MM.1S (cell line): ENCODE results near the gene TEX2.

ENCODE experiments used
- DNase-seq: peaks from one replicate; pipeline ENCODE4 v3.0.0-alpha.2; 2015
- H2AFZ ChIP-seq: fragments of 300-600 bp; sonication (generic); 2 replicates; pipeline ENCODE4 v1.6.0; 2016; ENCODE audit warnings: antibody characterized with exemption, low read length
- H3F3A ChIP-seq: fragments of 300-600 bp; sonication (generic); 2 replicates; pipeline ENCODE4 v1.6.1; 2016; ENCODE audit warnings: mild to moderate bottlenecking, antibody characterized with exemption, low read length, moderate library complexity, mixed read lengths; ENCODE audit not compliant: insufficient read depth
- H3K27ac ChIP-seq: fragments of 300-600 bp; sonication (generic); 2 replicates; pipeline ENCODE4 v1.5.1; 2016; ENCODE audit warnings: mild to moderate bottlenecking, low read length
- H3K27me3 ChIP-seq: fragments of 300-600 bp; sonication (generic); replicated peaks from 2 replicates; pipeline ENCODE4 v1.6.0; 2016; ENCODE audit warnings: low read length; ENCODE audit not compliant: insufficient read depth
- H3K36me3 ChIP-seq: fragments of 300-600 bp; sonication (generic); replicated peaks from 2 replicates; pipeline ENCODE4 v1.6.1; 2016; ENCODE audit warnings: mild to moderate bottlenecking, low read length, mixed read lengths; ENCODE audit not compliant: insufficient read depth
- H3K4me1 ChIP-seq: fragments of 300-600 bp; sonication (generic); 2 replicates; pipeline ENCODE4 v1.6.1; 2016; ENCODE audit warnings: low read length, mixed read lengths
- H3K4me2 ChIP-seq: fragments of 300-600 bp; sonication (generic); 2 replicates; pipeline ENCODE4 v1.6.0; 2016; ENCODE audit warnings: low read depth, low read length
- H3K4me3 ChIP-seq: fragments of 300-600 bp; sonication (generic); 2 replicates; pipeline ENCODE4 v1.5.1; 2016; ENCODE audit warnings: low read length, mixed read lengths
- H3K79me2 ChIP-seq: fragments of 300-600 bp; sonication (generic); 2 replicates; pipeline ENCODE4 v1.6.1; 2016; ENCODE audit warnings: mixed run types, low read length, mixed read lengths
- H3K9ac ChIP-seq: fragments of 300-600 bp; sonication (generic); 2 replicates; pipeline ENCODE4 v1.6.1; 2016; ENCODE audit warnings: low read length, mixed read lengths
- H3K9me2 ChIP-seq: fragments of 300-600 bp; sonication (generic); replicated peaks from 2 replicates; pipeline ENCODE4 v1.6.1; 2016; ENCODE audit warnings: mild to moderate bottlenecking, low read length, mixed read lengths; ENCODE audit not compliant: insufficient read depth
- H3K9me3 ChIP-seq: fragments of 300-600 bp; sonication (generic); replicated peaks from 2 replicates; pipeline ENCODE4 v1.6.1; 2016; ENCODE audit warnings: mild to moderate bottlenecking, low read length, mixed read lengths; ENCODE audit not compliant: insufficient read depth
- H4K20me1 ChIP-seq: fragments of 300-600 bp; sonication (generic); 2 replicates; pipeline ENCODE4 v1.6.1; 2016; ENCODE audit warnings: mild to moderate bottlenecking, low read length, moderate library complexity, mixed read lengths; ENCODE audit not compliant: insufficient read depth
- CTCF ChIP-seq: fragments of 300-600 bp; sonication (generic); IDR thresholded peaks from 2 replicates; pipeline ENCODE4 v1.5.1; 2016; ENCODE audit warnings: antibody characterized with exemption, low read length, mixed read lengths
- EZH2 ChIP-seq: fragments of 300-600 bp; sonication (generic); optimal IDR thresholded peaks from 2 replicates; pipeline ENCODE3; 2017; ENCODE audit warnings: low read depth, mild to moderate bottlenecking, antibody characterized with exemption, low read length, mixed read lengths
- EZH2phosphoT487 ChIP-seq: fragments of 300-600 bp; sonication (generic); IDR thresholded peaks from 2 replicates; pipeline ENCODE4 v1.6.1; 2018; ENCODE audit warnings: antibody characterized with exemption, low read length

The TEX2 gene

GRCh38 chr17:64276961-64277505, 14.0 kb upstream of the TEX2 start:
- H2AFZ ChIP-seq = no peak overlapping the region
- peaks cover 9% of the 10 kb centered on the region; the same call in 1 of the 2 replicates for H3F3A ChIP-seq
- H4K20me1 ChIP-seq = no peaks in the 10 kb centered on the region
- no peak overlapping the region for H3K9ac ChIP-seq
- H3K27me3 ChIP-seq = no peaks in the 10 kb centered on the region
- TF ChIP-seq CTCF (no peak), EZH2 (no peak), EZH2phosphoT487 (no peak)
- no peaks in the 10 kb centered on the region for H3K36me3 ChIP-seq
- no peak overlapping the region for H3K4me2 ChIP-seq
- no peaks in the 10 kb centered on the region for H3K79me2 ChIP-seq
- no peaks in the 10 kb centered on the region for H3K9me3 ChIP-seq
- H3K27ac ChIP-seq = no peak overlapping the region
- H3K9me2 ChIP-seq = no peaks in the 10 kb centered on the region
- DNase-seq = no peak
- H3K4me3 ChIP-seq = no peak overlapping the region
- H3K4me1 ChIP-seq = peaks cover 24% of the 10 kb centered on the region

DNA sequence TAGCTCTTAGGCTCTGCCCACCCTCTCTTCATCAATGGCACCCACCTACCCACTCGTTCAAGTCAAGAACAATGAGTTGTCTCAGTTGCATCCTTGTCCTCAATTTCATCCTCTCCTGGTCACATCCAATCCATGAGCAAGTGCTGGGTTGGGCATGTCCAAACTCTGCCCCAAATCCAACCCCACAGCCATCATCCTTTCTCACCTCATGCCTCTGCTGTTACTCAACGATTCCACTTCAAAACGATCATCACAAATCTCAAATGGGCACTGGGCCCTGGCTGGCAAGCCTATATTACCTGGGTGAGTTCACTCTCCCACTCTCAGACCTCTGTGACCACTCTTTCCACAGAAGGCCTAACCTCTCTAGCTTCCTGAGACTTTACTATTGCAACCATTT, 12.0 kb upstream of the TEX2 start:
- Histone ChIP-seq H3K4me1 (peaks cover 38% of the 10 kb centered on the region), H3K9ac (no peak overlapping the region), H3K4me2 (no peak overlapping the region), H3K9me2 (no peaks in the 10 kb centered on the region), H3K36me3 (no peaks in the 10 kb centered on the region), H3K4me3 (no peak overlapping the region), H2AFZ (no peak overlapping the region), H3F3A (peaks cover 29% of the 10 kb centered on the region), H3K27me3 (no peaks in the 10 kb centered on the region), H3K9me3 (no peaks in the 10 kb centered on the region), H4K20me1 (no peaks in the 10 kb centered on the region), H3K79me2 (no peaks in the 10 kb centered on the region), H3K27ac (no peak overlapping the region)
- TF ChIP-seq EZH2 (no peak), CTCF (no peak), EZH2phosphoT487 (no peak)
- DNase-seq = no peak

DNA sequence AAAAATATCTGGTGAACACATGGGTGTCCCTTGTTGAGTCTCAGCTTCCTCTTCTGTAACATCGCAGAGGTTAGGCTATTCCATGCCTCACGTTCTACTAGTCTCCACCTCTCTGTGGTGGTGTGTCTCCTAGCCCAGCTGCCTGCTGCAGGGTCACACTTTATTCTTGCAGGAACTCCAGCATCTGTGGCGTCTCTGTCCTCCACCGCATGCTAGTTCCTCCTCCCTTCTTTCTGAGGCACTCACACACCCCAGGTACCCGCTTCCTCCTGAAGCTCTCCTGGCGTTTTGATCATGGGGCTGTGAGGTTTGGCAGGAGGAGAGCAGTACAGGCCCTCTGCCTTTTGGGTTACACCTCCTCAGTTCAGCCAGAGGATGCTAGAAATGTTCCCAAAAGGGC, 9.9 kb upstream of the TEX2 start:
- Histone ChIP-seq H3K4me1 (peaks cover 39% of the 10 kb centered on the region), H3K4me2 (no peak overlapping the region), H3K9me2 (no peaks in the 10 kb centered on the region), H2AFZ (no peak overlapping the region), H3K36me3 (no peaks in the 10 kb centered on the region), H3K9me3 (no peaks in the 10 kb centered on the region), H3K4me3 (no peak overlapping the region), H3K27me3 (no peaks in the 10 kb centered on the region), H3F3A (peaks cover 30% of the 10 kb centered on the region), H4K20me1 (no peaks in the 10 kb centered on the region), H3K9ac (no peak overlapping the region), H3K27ac (no peak overlapping the region), H3K79me2 (no peaks in the 10 kb centered on the region)
- DNase-seq = no peak
- TF ChIP-seq EZH2 (no peak), EZH2phosphoT487 (no peak), CTCF (no peak)
